HL-60 (cell line): ENCODE data around the gene NT5DC3.
A peak's percentile ranks its signal among the peaks of the same experiment; 100 is the strongest.

Experiments
- DNase-seq, 2 experiments: peaks; one replicate each; pipeline ENCODE4 v3.0.0-alpha.2; 2010 to 2020; ENCODE audit warnings: low read depth in 1 of 2, low spot score in 1 of 2
- H3K27ac ChIP-seq: fragments of 250-450 bp; sonication (Bioruptor Pico); replicated peaks from 2 replicates; pipeline ENCODE4 v1.5.1; 2020; ENCODE audit warnings: mild to moderate bottlenecking, moderate library complexity
- H3K27me3 ChIP-seq: fragments of 250-450 bp; sonication (Bioruptor Pico); 2 replicates; pipeline ENCODE4 v1.5.1; 2021; ENCODE audit warnings: mild to moderate bottlenecking, moderate library complexity; ENCODE audit not compliant: insufficient read depth, poor library complexity, severe bottlenecking
- H3K4me3 ChIP-seq: replicated peaks from 2 replicates; pipeline ENCODE4 v1.5.1; 2011; ENCODE audit warnings: mild to moderate bottlenecking, control low read depth, low read length; ENCODE audit not compliant: insufficient read depth
- GABPA ChIP-seq: IDR thresholded peaks from 2 replicates; pipeline ENCODE4 v1.6.1; 2012; ENCODE audit warnings: low read depth
- POLR2AphosphoS5 ChIP-seq: IDR thresholded peaks from 2 replicates; pipeline ENCODE4 v1.6.1; 2012; ENCODE audit warnings: low read depth
- SPI1 ChIP-seq: IDR thresholded peaks from 2 replicates; pipeline ENCODE4 v1.6.1; 2012; ENCODE audit warnings: low read depth, mild to moderate bottlenecking, borderline replicate concordance
- TF ChIP-seq, protein P1 (sequence below): IDR thresholded peaks from one replicate; pipeline ENCODE4 v1.5.1; 2011; ENCODE audit warnings: low read length, control low read depth, inconsistent platforms; ENCODE audit not compliant: insufficient read depth
- TF ChIP-seq, protein P2 (sequence below): IDR thresholded peaks from 2 replicates; pipeline ENCODE4 v1.6.1; 2012; ENCODE audit warnings: low read depth; ENCODE audit not compliant: insufficient replicate concordance

NT5DC3 gene

DNA sequence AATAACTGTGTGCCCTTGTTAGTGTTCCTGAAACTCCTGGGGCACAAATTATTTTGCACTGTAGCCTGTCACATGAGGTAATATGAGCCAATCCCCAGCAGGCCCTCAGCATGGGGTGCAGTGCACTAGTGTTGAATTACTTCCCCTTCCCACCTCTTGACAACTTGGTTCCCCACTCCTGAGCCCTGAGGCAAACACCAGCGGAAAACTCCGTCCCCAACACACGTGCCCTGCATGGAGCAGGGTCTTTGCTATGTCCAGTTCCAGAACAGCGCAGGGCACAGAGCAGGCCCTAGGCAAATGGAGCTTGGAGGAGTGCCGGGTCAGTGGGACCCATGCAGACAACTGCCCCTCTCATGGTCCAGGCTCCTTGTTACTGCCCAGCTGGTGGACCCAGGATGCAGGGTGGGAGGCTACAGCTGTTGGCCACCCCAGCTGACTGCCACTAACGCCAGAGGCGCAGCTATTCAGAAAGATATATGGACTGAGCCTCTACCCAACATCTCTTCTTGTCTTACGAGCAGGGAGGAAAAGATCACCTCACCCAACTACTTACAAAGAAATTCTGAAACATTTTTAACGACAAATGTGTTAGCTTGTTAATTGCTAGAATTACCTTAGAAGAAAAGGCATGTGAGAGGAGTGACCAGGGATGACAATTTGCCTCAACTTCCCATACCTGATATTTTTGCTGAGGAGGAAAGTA, 71.6 kb downstream of the NT5DC3 start:
- Histone ChIP-seq H3K27me3 (no peaks in the 10 kb centered on the region), H3K4me3 (no peak overlapping the region), H3K27ac (no peak overlapping the region)
- peak in 1 of 2 experiments; percentile 38 for DNase-seq
- TF ChIP-seq, protein P1, sequence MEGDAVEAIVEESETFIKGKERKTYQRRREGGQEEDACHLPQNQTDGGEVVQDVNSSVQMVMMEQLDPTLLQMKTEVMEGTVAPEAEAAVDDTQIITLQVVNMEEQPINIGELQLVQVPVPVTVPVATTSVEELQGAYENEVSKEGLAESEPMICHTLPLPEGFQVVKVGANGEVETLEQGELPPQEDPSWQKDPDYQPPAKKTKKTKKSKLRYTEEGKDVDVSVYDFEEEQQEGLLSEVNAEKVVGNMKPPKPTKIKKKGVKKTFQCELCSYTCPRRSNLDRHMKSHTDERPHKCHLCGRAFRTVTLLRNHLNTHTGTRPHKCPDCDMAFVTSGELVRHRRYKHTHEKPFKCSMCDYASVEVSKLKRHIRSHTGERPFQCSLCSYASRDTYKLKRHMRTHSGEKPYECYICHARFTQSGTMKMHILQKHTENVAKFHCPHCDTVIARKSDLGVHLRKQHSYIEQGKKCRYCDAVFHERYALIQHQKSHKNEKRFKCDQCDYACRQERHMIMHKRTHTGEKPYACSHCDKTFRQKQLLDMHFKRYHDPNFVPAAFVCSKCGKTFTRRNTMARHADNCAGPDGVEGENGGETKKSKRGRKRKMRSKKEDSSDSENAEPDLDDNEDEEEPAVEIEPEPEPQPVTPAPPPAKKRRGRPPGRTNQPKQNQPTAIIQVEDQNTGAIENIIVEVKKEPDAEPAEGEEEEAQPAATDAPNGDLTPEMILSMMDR, result no peak
- TF ChIP-seq, protein P2, sequence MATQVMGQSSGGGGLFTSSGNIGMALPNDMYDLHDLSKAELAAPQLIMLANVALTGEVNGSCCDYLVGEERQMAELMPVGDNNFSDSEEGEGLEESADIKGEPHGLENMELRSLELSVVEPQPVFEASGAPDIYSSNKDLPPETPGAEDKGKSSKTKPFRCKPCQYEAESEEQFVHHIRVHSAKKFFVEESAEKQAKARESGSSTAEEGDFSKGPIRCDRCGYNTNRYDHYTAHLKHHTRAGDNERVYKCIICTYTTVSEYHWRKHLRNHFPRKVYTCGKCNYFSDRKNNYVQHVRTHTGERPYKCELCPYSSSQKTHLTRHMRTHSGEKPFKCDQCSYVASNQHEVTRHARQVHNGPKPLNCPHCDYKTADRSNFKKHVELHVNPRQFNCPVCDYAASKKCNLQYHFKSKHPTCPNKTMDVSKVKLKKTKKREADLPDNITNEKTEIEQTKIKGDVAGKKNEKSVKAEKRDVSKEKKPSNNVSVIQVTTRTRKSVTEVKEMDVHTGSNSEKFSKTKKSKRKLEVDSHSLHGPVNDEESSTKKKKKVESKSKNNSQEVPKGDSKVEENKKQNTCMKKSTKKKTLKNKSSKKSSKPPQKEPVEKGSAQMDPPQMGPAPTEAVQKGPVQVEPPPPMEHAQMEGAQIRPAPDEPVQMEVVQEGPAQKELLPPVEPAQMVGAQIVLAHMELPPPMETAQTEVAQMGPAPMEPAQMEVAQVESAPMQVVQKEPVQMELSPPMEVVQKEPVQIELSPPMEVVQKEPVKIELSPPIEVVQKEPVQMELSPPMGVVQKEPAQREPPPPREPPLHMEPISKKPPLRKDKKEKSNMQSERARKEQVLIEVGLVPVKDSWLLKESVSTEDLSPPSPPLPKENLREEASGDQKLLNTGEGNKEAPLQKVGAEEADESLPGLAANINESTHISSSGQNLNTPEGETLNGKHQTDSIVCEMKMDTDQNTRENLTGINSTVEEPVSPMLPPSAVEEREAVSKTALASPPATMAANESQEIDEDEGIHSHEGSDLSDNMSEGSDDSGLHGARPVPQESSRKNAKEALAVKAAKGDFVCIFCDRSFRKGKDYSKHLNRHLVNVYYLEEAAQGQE, result no peak

DNA sequence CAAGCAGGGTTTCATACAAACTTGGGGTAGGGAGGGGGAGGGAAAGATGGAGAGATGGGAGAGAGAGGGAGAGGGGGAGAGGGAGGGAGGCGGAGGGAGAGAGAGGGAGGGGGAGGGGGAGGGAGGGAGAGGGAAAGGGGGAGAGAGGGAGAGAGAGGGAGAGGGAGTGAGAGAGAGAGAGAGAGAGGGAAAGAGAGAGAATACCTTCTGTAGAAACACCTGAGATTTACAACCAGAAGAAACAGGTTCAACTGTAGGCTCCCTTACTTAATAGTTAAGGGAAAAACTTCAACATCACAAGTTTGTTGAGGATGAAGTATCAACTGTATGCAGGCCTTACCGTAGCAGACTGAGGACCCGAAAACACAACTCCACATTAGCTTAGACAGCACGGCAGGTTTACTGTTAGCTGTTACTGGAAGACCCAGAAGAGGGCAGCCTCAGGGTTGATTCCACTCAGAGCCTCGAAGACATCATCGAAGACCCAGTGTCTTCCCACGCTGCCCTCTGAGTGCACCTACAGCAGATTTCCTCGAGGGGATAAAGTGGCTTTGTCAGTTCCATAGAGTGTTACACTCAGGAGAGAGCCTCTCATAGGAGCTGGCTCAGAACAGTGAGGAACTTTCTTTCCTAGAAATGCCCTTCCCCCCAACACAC, 72.4 kb downstream of the NT5DC3 start:
- Histone ChIP-seq H3K27me3 (no peaks in the 10 kb centered on the region), H3K4me3 (no peak overlapping the region), H3K27ac (0 out of 2 replicates have a peak overlapping the region, but pooled peaks have one; percentile 29)
- no peak for TF ChIP-seq GABPA
- TF ChIP-seq, protein P1, result no peak
- TF ChIP-seq, protein P2, result no peak
- no peak for TF ChIP-seq SPI1
- TF ChIP-seq POLR2AphosphoS5, result no peak
- DNase-seq, result no peak

DNA sequence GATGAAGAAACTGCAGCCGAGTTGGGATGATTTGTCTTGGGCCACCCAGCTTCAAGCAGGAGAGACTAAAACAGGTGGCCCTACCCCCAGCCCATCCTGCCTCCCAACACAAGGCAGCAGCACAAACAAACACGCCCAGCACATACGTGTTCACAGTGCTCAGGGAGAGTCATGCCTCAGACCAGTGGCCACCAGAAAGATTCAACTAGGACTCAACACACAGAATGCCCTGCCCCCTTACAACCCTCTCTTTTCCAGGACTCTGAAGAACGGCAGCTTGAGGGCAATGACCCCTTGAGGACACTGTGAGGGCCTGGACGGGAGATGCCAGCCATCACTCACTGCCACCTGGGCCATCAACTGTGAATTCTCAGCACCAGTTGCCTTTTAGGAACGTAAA, 75.0 kb downstream of the NT5DC3 start:
- no peak overlapping the region for H3K27ac ChIP-seq
- H3K27me3 ChIP-seq, result no peaks in the 10 kb centered on the region
- DNase-seq, result no peak
- no peak overlapping the region for H3K4me3 ChIP-seq
- TF ChIP-seq, protein P1, result no peak
- no peak for TF ChIP-seq SPI1
- TF ChIP-seq, protein P2, result no peak
- TF ChIP-seq POLR2AphosphoS5, result no peak
- no peak for TF ChIP-seq GABPA
